Skeletal muscle tissue (tissue), 4 donors: ENCODE data around the gene UGCG. TPM values are rescaled to one million over a fixed set of nuclear protein-coding genes. Genes with fewer than 3 reads are reported as not detected.
A peak's percentile ranks its signal among the peaks of the same experiment; 100 is the strongest.

ENCODE experiments used
- H3K27ac ChIP-seq: one replicate; pipeline ENCODE4 v1.7.0; 2013; ENCODE audit warnings: mild to moderate bottlenecking, low read depth, low read length, inconsistent platforms
- H3K27me3 ChIP-seq, 3 donors: one replicate each; pipeline ENCODE4 v1.7.0; 2013; ENCODE audit warnings: low read length in 3 of 3; ENCODE audit not compliant: control insufficient read depth in 3 of 3, insufficient read depth in 3 of 3
- H3K36me3 ChIP-seq, 3 donors: one replicate each; pipeline ENCODE4 v1.7.0; 2013; ENCODE audit warnings: low read length in 3 of 3; ENCODE audit not compliant: control insufficient read depth in 3 of 3, insufficient read depth in 3 of 3
- H3K4me1 ChIP-seq, 3 donors: one replicate each; pipeline ENCODE4 v1.7.0; 2013; ENCODE audit warnings: low read length in 3 of 3, mild to moderate bottlenecking in 3 of 3; ENCODE audit not compliant: control insufficient read depth in 3 of 3, insufficient read depth in 3 of 3
- H3K4me3 ChIP-seq, 3 donors: one replicate each; pipeline ENCODE4 v1.7.0; 2013; ENCODE audit warnings: low read length in 3 of 3
- H3K9ac ChIP-seq, 3 donors: one replicate each; pipeline ENCODE4 v1.7.0; 2013; ENCODE audit warnings: low read length in 3 of 3, mild to moderate bottlenecking in 3 of 3, moderate library complexity in 2 of 3, low read depth in 1 of 3
- H3K9me3 ChIP-seq, 3 donors: one replicate each; pipeline ENCODE4 v1.7.0; 2013; ENCODE audit warnings: low read length in 3 of 3; ENCODE audit not compliant: control insufficient read depth in 3 of 3
- total RNA-seq: library from RNA; depleted of rRNA; stranded (reverse); fragments of >200 nt; gene quantifications from one replicate; pipeline ENCODE4 v1.2.3, GENCODE V29; 2014
- donor health status: Osteomylitis.

UGCG gene
- total RNA-seq, 1 donor from 2014 or later, result 42.3 TPM

GRCh38 chr9:111969061-111969460 is 72.4 kb downstream of the UGCG start:
- Histone ChIP-seq H3K4me1 (peaks cover 0 to under 1% (median 0%) of the 10 kb centered on the region in 3 donors), H3K27ac (no peak overlapping the region), H3K9ac (no peak overlapping the region), H3K36me3 (no peaks in the 10 kb centered on the region), H3K27me3 (no peaks in the 10 kb centered on the region), H3K4me3 (no peak overlapping the region), H3K9me3 (no peaks in the 10 kb centered on the region)

DNA sequence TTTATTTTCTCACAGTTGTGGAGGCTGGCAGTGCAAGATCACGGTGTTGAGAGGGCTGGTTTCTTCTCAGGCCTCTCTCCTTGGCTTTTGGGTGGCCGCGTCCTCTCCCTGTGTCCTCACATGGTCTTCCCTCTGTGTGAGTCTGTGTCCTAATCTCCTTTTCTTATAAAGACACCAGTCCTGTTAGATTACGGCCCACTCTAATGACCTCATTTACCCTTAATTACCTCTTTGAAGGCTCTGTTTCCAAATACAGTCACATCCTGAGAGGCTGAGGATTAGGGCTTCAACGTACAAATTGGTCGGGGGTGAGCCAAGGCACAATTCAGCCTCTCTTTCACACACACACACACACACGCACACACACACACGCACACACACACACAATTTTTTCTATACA is 73.0 kb downstream of the UGCG start:
- Histone ChIP-seq H3K4me1 (peaks cover 0 to 6% (median 4%) of the 10 kb centered on the region in 3 donors), H3K27ac (no peak overlapping the region), H3K4me3 (no peak overlapping the region), H3K36me3 (no peaks in the 10 kb centered on the region), H3K9ac (no peak overlapping the region), H3K27me3 (no peaks in the 10 kb centered on the region), H3K9me3 (no peaks in the 10 kb centered on the region)

DNA sequence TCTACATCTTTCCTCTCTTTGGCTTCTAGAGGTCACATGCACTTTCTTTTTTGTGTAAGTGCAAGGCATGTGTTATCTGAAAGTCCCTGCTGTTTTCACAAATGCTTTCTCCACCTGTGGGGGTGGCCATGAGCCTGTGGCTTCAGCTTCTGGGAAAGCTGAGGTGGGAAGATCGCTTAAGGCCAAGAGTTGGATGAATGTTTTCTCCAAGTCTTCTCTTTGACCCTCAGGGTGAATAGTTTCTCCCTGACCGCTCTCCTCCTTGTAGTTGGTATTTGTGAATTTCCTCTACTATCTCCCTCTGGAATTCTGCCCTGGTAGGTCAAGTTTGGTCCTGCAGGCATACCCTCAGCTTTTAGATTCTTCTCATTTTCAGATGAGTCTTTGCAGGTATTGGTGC is 74.2 kb downstream of the UGCG start:
- H3K9ac ChIP-seq, result no peak overlapping the region
- H3K4me3 ChIP-seq, result no peak overlapping the region
- H3K27me3 ChIP-seq, result no peaks in the 10 kb centered on the region
- H3K4me1 ChIP-seq, result peaks cover 0 to 8% (median 8%) of the 10 kb centered on the region in 3 donors
- no peak overlapping the region for H3K27ac ChIP-seq
- no peaks in the 10 kb centered on the region for H3K9me3 ChIP-seq
- H3K36me3 ChIP-seq, result no peaks in the 10 kb centered on the region

GRCh38 chr9:111974092-111974681 is 77.6 kb downstream of the UGCG start:
- H3K4me3 ChIP-seq, result peak overlapping the region in 1 of 3 donors; percentile 19
- no peaks in the 10 kb centered on the region for H3K36me3 ChIP-seq
- no peaks in the 10 kb centered on the region for H3K27me3 ChIP-seq
- no peak overlapping the region for H3K9ac ChIP-seq
- H3K9me3 ChIP-seq, result no peaks in the 10 kb centered on the region
- H3K27ac ChIP-seq, result peak overlapping the region; percentile 50
- H3K4me1 ChIP-seq, result peaks cover 0 to 8% (median 8%) of the 10 kb centered on the region in 3 donors

- no peaks in the 10 kb centered on the region for H3K27me3 ChIP-seq
- no peak overlapping the region for H3K4me3 ChIP-seq
- no peak overlapping the region for H3K9ac ChIP-seq
- H3K27ac ChIP-seq, result no peak overlapping the region
- H3K36me3 ChIP-seq, result no peaks in the 10 kb centered on the region
- peaks cover 0 to 8% (median 8%) of the 10 kb centered on the region in 3 donors for H3K4me1 ChIP-seq
- H3K9me3 ChIP-seq, result no peaks in the 10 kb centered on the region
Observed at GRCh38 chr9:111975709-111976108, 79.1 kb downstream of the UGCG start.

DNA sequence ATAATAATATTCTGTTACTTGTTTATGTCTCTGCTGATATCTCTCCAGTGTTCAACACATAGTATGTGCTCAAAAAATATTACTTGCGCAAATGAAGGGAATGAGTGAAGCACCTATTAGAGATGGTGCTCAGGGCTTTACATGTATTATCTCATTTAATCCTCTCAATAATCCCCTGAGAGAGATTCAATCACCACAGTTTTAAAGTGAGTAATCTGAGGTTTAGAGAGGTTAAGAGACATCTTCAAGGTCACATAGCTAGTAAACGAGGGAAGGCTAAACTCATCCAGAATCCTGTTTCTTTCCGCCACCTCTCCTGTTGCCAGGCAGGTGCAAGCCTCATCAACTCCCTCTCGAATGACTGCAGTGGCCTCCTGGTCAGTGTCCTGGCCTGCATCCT is 82.0 kb downstream of the UGCG start:
- peaks cover 0 to 3% (median 0%) of the 10 kb centered on the region in 3 donors for H3K27me3 ChIP-seq
- no peak overlapping the region for H3K4me3 ChIP-seq
- no peak overlapping the region for H3K27ac ChIP-seq
- no peaks in the 10 kb centered on the region for H3K36me3 ChIP-seq
- H3K9me3 ChIP-seq, result no peaks in the 10 kb centered on the region
- H3K4me1 ChIP-seq, result peaks cover 0 to 8% (median 8%) of the 10 kb centered on the region in 3 donors
- no peak overlapping the region for H3K9ac ChIP-seq

- peaks cover 0 to 3% (median 0%) of the 10 kb centered on the region in 3 donors for H3K27me3 ChIP-seq
- peaks cover 0 to 4% (median 2%) of the 10 kb centered on the region in 3 donors for H3K4me1 ChIP-seq
- H3K4me3 ChIP-seq, result no peak overlapping the region
- no peaks in the 10 kb centered on the region for H3K9me3 ChIP-seq
- no peak overlapping the region for H3K27ac ChIP-seq
- no peaks in the 10 kb centered on the region for H3K36me3 ChIP-seq
- H3K9ac ChIP-seq, result no peak overlapping the region
Observed at GRCh38 chr9:111979561-111979960, 82.9 kb downstream of the UGCG start.

DNA sequence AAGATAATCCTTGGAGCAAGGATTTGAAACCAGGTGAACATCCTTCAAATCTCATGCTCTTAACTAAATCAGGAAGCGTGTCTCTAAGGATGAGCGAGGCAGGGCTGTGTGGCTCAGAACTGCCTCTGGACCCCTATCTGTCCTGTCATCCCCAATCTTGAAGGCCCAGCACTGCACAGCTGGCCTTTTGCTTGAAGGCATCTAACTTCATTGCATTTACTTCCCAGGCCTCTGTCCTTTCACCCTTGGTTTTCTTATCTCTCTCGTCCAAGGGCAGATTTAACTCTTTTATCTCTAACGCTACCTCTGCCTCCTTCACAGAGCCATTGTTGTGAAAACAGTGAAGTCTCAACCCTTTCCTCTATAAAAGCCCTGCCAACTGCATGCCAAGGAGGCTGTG is 83.8 kb downstream of the UGCG start:
- Histone ChIP-seq H3K27ac (no peak overlapping the region), H3K4me3 (no peak overlapping the region), H3K27me3 (peaks cover 0 to 3% (median 0%) of the 10 kb centered on the region in 3 donors)

GRCh38 chr9:111983484-111983908 is 86.9 kb downstream of the UGCG start:
- Histone ChIP-seq H3K27me3 (peaks cover 0 to 3% (median 0%) of the 10 kb centered on the region in 3 donors), H3K9me3 (no peaks in the 10 kb centered on the region), H3K36me3 (no peaks in the 10 kb centered on the region), H3K4me3 (no peak overlapping the region), H3K27ac (no peak overlapping the region), H3K4me1 (peaks cover 0 to 4% (median 3%) of the 10 kb centered on the region in 3 donors), H3K9ac (no peak overlapping the region)

More for the DNA sequence above, 83.8 kb downstream of the UGCG start:
- Histone ChIP-seq H3K36me3 (no peaks in the 10 kb centered on the region), H3K9ac (no peak overlapping the region), H3K4me1 (peaks cover 0 to under 1% (median 0%) of the 10 kb centered on the region in 3 donors), H3K9me3 (no peaks in the 10 kb centered on the region)

- Histone ChIP-seq H3K9me3 (no peaks in the 10 kb centered on the region), H3K9ac (no peak overlapping the region), H3K4me3 (no peak overlapping the region), H3K4me1 (peaks cover 0 to 4% (median 3%) of the 10 kb centered on the region in 3 donors), H3K27ac (no peak overlapping the region), H3K27me3 (peaks cover 0 to 3% (median 0%) of the 10 kb centered on the region in 3 donors), H3K36me3 (no peaks in the 10 kb centered on the region)
Observed at GRCh38 chr9:111984086-111984802, 87.6 kb downstream of the UGCG start.
